PC-3 (cell line): Measurements from ENCODE around the gene SCART1. TPM values are rescaled to one million over a fixed set of nuclear protein-coding genes. Genes with fewer than 3 reads are reported as not detected.

ENCODE experiments used
- ATAC-seq: fragments of 200-7000 bp; cut with Tn5 transposase; 2 replicates; pipeline ENCODE4 v1.9.1; 2020; ENCODE audit warnings: mild to moderate bottlenecking, moderate library complexity
- BruUV-seq: library from RNA; stranded (reverse); fragments of 400-500 nt; replicated peaks from 2 replicates; lab custom pipeline; 2021; lab: Mats Ljungman, UMichigan
- CTCF ChIA-PET: fragments of 300-600 bp; sonication (Branson Sonifier 250); formaldehyde crosslinking; loops from one replicate; lab custom pipeline; 2022; ENCODE audit warnings: antibody characterized with exemption; lab: Charles Lee
- POLR2A ChIA-PET: fragments of 300-600 bp; sonication (Branson Sonifier 250); formaldehyde crosslinking; loops from one replicate; lab custom pipeline; 2022; ENCODE audit warnings: antibody characterized with exemption; ENCODE audit not compliant: unreplicated experiment; lab: Charles Lee
- DNase-seq: peaks from one replicate; pipeline ENCODE4 v3.0.0-alpha.2; 2015
- H2AFZ ChIP-seq: fragments of 300-600 bp; sonication (generic); 2 replicates; pipeline ENCODE4 v1.6.0; 2016; ENCODE audit warnings: antibody characterized with exemption, low read length
- H3F3A ChIP-seq: fragments of 300-600 bp; sonication (generic); one replicate; pipeline ENCODE4 v1.6.0; 2017; ENCODE audit warnings: antibody characterized with exemption, low read length, control low read depth, mild to moderate bottlenecking; ENCODE audit not compliant: unreplicated experiment
- H3K27ac ChIP-seq: fragments of 300-600 bp; sonication (generic); 2 replicates; pipeline ENCODE4 v1.5.1; 2016; ENCODE audit warnings: mild to moderate bottlenecking, low read length
- H3K27me3 ChIP-seq: fragments of 300-600 bp; sonication (generic); 2 replicates; pipeline ENCODE4 v1.6.1; 2016; ENCODE audit warnings: low read length, mixed read lengths
- H3K36me3 ChIP-seq: fragments of 300-600 bp; sonication (generic); 2 replicates; pipeline ENCODE4 v1.6.1; 2016; ENCODE audit warnings: low read depth, mixed run types, low read length, mixed read lengths
- H3K4me1 ChIP-seq: fragments of 300-600 bp; sonication (generic); 2 replicates; pipeline ENCODE4 v1.5.1; 2016; ENCODE audit warnings: low read length; ENCODE audit not compliant: insufficient read depth
- H3K4me2 ChIP-seq: fragments of 300-600 bp; sonication (generic); 2 replicates; pipeline ENCODE4 v1.6.0; 2016; ENCODE audit warnings: low read length
- H3K4me3 ChIP-seq: fragments of 300-600 bp; sonication (generic); 2 replicates; pipeline ENCODE4 v1.5.1; 2016; ENCODE audit warnings: mild to moderate bottlenecking, low read length, mixed read lengths
- H3K79me2 ChIP-seq: fragments of 300-600 bp; sonication (generic); 2 replicates; pipeline ENCODE4 v1.6.1; 2017; ENCODE audit warnings: low read length, mixed read lengths
- H3K9ac ChIP-seq: fragments of 300-600 bp; sonication (generic); 2 replicates; pipeline ENCODE4 v1.6.0; 2016; ENCODE audit warnings: mild to moderate bottlenecking, low read length
- H3K9me2 ChIP-seq: fragments of 300-600 bp; sonication (generic); replicated peaks from 2 replicates; pipeline ENCODE4 v1.6.1; 2016; ENCODE audit warnings: mixed run types, low read length, mixed read lengths
- H3K9me3 ChIP-seq: fragments of 300-600 bp; sonication (generic); 2 replicates; pipeline ENCODE4 v1.6.1; 2016; ENCODE audit warnings: low read length, mixed read lengths
- H4K20me1 ChIP-seq: fragments of 300-600 bp; sonication (generic); 2 replicates; pipeline ENCODE4 v1.6.1; 2016; ENCODE audit warnings: low read length, mixed read lengths
- EZH2 ChIP-seq: fragments of 300-600 bp; sonication (generic); IDR thresholded peaks from one replicate; pipeline ENCODE4 v1.6.1; 2017; ENCODE audit warnings: antibody characterized with exemption, mild to moderate bottlenecking, low read length; ENCODE audit not compliant: unreplicated experiment
- EZH2phosphoT487 ChIP-seq: fragments of 300-600 bp; sonication (generic); IDR thresholded peaks from 2 replicates; pipeline ENCODE4 v1.6.1; 2018; ENCODE audit warnings: mild to moderate bottlenecking, antibody characterized with exemption, low read length, borderline replicate concordance
- intact Hi-C: fragments of 100-400 bp; cut with micrococcal nuclease; formaldehyde crosslinking; loops from 2 replicates; pipeline ENCODE4 v1.9.0; 2023
- total RNA-seq: library from RNA; depleted of rRNA; stranded (reverse); fragments of >200 nt; gene quantifications from 2 replicates; pipeline ENCODE4 v1.2.3, GENCODE V29; 2014
- TF ChIP-seq, protein P1 (sequence below): fragments of 300-600 bp; sonication (generic); conservative IDR thresholded peaks from 2 replicates; pipeline ENCODE4 v1.5.1; 2017; ENCODE audit warnings: antibody characterized with exemption, low read depth, mild to moderate bottlenecking, low read length

The SCART1 gene
- total RNA-seq, 1 experiment from 2014 or later: 2.4 TPM

DNA sequence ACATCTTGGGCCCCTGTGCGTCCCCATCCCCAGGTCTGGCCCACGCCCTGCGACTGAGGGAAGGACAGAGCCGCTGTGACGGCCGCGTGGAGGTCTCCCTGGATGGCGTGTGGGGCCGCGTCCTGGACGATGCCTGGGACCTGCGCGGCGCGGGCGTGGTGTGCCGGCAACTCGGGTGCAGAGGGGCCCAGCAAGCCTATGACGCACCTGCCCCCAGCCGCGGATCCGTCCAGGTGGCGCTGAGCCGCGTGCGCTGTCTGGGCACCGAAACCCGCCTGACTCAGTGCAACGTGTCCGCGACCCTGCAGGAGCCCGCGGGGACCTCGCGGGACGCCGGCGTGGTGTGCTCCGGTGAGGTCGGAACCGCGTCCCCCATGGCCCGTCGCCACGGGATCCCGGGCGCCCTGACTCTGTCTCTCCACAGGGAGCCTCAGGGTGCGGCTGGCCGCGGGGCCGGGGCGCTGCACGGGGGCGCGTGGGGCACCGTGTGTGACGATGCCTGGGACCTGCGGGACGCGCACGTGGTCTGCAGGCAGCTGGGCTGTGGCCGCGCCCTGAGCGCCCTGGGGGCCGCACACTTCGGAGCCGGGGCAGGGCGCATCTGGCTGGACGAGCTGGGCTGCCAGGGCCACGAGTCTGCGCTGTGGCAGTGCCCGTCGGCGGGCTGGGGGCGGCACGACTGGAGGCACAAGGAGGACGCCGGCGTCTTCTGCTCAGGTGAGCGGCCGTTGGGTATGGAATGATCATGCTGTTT is 5.9 kb downstream of the SCART1 start:
- no peaks in the 10 kb centered on the region for H3K79me2 ChIP-seq
- no peak overlapping the region for H2AFZ ChIP-seq
- TF ChIP-seq EZH2: no peak
- TF ChIP-seq, protein P1, sequence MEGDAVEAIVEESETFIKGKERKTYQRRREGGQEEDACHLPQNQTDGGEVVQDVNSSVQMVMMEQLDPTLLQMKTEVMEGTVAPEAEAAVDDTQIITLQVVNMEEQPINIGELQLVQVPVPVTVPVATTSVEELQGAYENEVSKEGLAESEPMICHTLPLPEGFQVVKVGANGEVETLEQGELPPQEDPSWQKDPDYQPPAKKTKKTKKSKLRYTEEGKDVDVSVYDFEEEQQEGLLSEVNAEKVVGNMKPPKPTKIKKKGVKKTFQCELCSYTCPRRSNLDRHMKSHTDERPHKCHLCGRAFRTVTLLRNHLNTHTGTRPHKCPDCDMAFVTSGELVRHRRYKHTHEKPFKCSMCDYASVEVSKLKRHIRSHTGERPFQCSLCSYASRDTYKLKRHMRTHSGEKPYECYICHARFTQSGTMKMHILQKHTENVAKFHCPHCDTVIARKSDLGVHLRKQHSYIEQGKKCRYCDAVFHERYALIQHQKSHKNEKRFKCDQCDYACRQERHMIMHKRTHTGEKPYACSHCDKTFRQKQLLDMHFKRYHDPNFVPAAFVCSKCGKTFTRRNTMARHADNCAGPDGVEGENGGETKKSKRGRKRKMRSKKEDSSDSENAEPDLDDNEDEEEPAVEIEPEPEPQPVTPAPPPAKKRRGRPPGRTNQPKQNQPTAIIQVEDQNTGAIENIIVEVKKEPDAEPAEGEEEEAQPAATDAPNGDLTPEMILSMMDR: no peak
- no peak for TF ChIP-seq EZH2phosphoT487
- H3F3A ChIP-seq: no peaks in the 10 kb centered on the region
- no peaks in the 10 kb centered on the region for H4K20me1 ChIP-seq
- H3K9me3 ChIP-seq: no peaks in the 10 kb centered on the region
- no peaks in the 10 kb centered on the region for H3K4me1 ChIP-seq
- no peak for DNase-seq
- ChIA-PET CTCF (no interaction called here), POLR2A (no interaction called here)
- no peaks in the 10 kb centered on the region for H3K36me3 ChIP-seq
- H3K9me2 ChIP-seq: no peaks in the 10 kb centered on the region
- H3K9ac ChIP-seq: no peak overlapping the region
- H3K27ac ChIP-seq: no peak overlapping the region
- no TSS peak for BruUV-seq
- no peak for ATAC-seq
- intact Hi-C loops: no loop called here
- H3K27me3 ChIP-seq: no peaks in the 10 kb centered on the region
- no peak overlapping the region for H3K4me2 ChIP-seq
- H3K4me3 ChIP-seq: no peak overlapping the region

- ChIA-PET POLR2A (no interaction called here), CTCF (no interaction called here)
- Histone ChIP-seq H3K4me1 (no peaks in the 10 kb centered on the region), H3K79me2 (no peaks in the 10 kb centered on the region), H3K9me3 (no peaks in the 10 kb centered on the region), H3K4me2 (no peak overlapping the region), H3K27me3 (no peaks in the 10 kb centered on the region), H3K9ac (no peak overlapping the region), H4K20me1 (no peaks in the 10 kb centered on the region), H3K9me2 (no peaks in the 10 kb centered on the region), H3K4me3 (no peak overlapping the region), H2AFZ (no peak overlapping the region), H3K27ac (no peak overlapping the region), H3K36me3 (no peaks in the 10 kb centered on the region), H3F3A (no peaks in the 10 kb centered on the region)
- BruUV-seq: no TSS peak
- no peak for TF ChIP-seq EZH2phosphoT487
- TF ChIP-seq, protein P1: no peak
- no peak for TF ChIP-seq EZH2
- intact Hi-C loops: no loop called here
- ATAC-seq: no peak
- DNase-seq: no peak
These were observed 6.5 kb downstream of the SCART1 start for GRCh38 chr10:133460208-133460769.

- Histone ChIP-seq H3K27ac (no peak overlapping the region), H3K4me2 (no peak overlapping the region), H3K9me2 (no peaks in the 10 kb centered on the region), H4K20me1 (no peaks in the 10 kb centered on the region), H3K4me1 (no peaks in the 10 kb centered on the region), H3K36me3 (no peaks in the 10 kb centered on the region), H3K9me3 (no peaks in the 10 kb centered on the region), H3K79me2 (no peaks in the 10 kb centered on the region), H3K9ac (no peak overlapping the region), H2AFZ (no peak overlapping the region), H3F3A (no peaks in the 10 kb centered on the region), H3K27me3 (no peaks in the 10 kb centered on the region), H3K4me3 (no peak overlapping the region)
- ATAC-seq: no peak
- ChIA-PET POLR2A (no interaction called here), CTCF (no interaction called here)
- no TSS peak for BruUV-seq
- TF ChIP-seq, protein P1: no peak
- TF ChIP-seq EZH2 (no peak), EZH2phosphoT487 (no peak)
- DNase-seq: no peak
- intact Hi-C loops: no loop called here
These were observed 7.3 kb downstream of the SCART1 start for GRCh38 chr10:133461027-133461426.
